Liver (tissue), 3 donors: ENCODE data around the gene GGTLC1.

Experiments
- CTCF ChIP-seq: fragments of 150-350 bp; IDR thresholded peaks from 2 replicates; pipeline ENCODE4 v1.5.1; 2017; ENCODE audit warnings: improper control_type of control experiment, low read depth, low read length; ENCODE audit not compliant: missing input control
- GABPA ChIP-seq, 2 donors: IDR thresholded peaks in 1 of 2; conservative IDR thresholded peaks in 1 of 2; 2 replicates each; pipeline ENCODE4 v1.6.1; 2016; ENCODE audit warnings: antibody characterized with exemption in 2 of 2, mild to moderate bottlenecking in 1 of 2, moderate library complexity in 1 of 2
- RAD21 ChIP-seq, 2 donors: IDR thresholded peaks; 2 replicates each; pipeline ENCODE4 v1.6.1; 2016; ENCODE audit warnings: antibody characterized with exemption in 2 of 2, mild to moderate bottlenecking in 2 of 2
- SP1 ChIP-seq: IDR thresholded peaks from 2 replicates; pipeline ENCODE4 v1.6.1; 2018; ENCODE audit warnings: antibody characterized with exemption, mild to moderate bottlenecking
- TAF1 ChIP-seq: conservative IDR thresholded peaks from 2 replicates; pipeline ENCODE4 v1.6.1; 2016; ENCODE audit warnings: antibody characterized with exemption, mild to moderate bottlenecking
- YY1 ChIP-seq: IDR thresholded peaks from 2 replicates; pipeline ENCODE4 v1.6.1; 2016; ENCODE audit warnings: antibody characterized with exemption, mild to moderate bottlenecking
- donor health status: healthy.
- donor health status: healthy.

- TF ChIP-seq RAD21 (IDR thresholded peaks at IDR 0.05): no peak
- TF ChIP-seq SP1: no peak
- TF ChIP-seq TAF1: no peak
- TF ChIP-seq YY1: no peak
- no peak for TF ChIP-seq CTCF
- TF ChIP-seq GABPA (IDR thresholded peaks at IDR 0.05 in 1 of 2, conservative IDR thresholded peaks at IDR 0.05 in 1 of 2): no peak
These were observed 32.7 kb downstream of the GGTLC1 start for GRCh38 chr20:23955896-23956295.
